KOPT-K1 (cell line): ENCODE results near the gene SORT1.
"Not testable (repeated sequence)": the region's sequence is repeated elsewhere in the genome, so short reads cannot be mapped to it uniquely, and the experiment has no call there.

Experiments used
- H3K27ac ChIP-seq: fragments of 200-600 bp; sonication (generic); 2 replicates; pipeline ENCODE4 v1.5.1; 2016; ENCODE audit warnings: antibody characterized with exemption, mild to moderate bottlenecking, low read depth, low read length; ENCODE audit not compliant: poor library complexity, severe bottlenecking
- H3K36me3 ChIP-seq: fragments of 200-600 bp; sonication (generic); 2 replicates; pipeline ENCODE4 v1.5.1; 2017; ENCODE audit warnings: antibody characterized with exemption, mild to moderate bottlenecking, low read length, moderate library complexity; ENCODE audit not compliant: insufficient read depth
- H3K9me3 ChIP-seq: fragments of 200-600 bp; sonication (generic); 2 replicates; pipeline ENCODE4 v1.5.1; 2017; ENCODE audit warnings: antibody characterized with exemption, low read length, mild to moderate bottlenecking; ENCODE audit not compliant: insufficient read depth, poor library complexity, severe bottlenecking

The SORT1 gene

DNA sequence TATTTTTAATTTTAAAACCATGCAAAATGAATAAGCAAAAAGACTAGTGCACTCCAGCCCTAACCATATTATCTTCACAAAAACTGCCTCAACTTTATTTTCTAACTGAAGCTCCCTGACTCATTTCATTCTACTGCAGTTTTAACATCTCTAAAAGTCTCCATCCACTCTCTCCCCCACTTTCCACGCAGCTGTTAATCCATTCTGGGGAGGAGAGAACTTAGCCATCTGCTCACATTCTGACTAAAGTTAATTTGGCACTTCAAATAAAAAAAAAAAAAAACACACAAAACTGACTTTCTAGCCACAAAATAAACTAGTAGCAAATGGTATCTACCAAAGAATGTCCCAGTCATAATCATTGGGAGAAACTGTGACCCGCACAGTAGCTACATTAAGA, 85.5 kb downstream of the SORT1 start:
- H3K9me3 ChIP-seq, result no peaks in the 10 kb centered on the region
- peaks cover 59% of the 10 kb centered on the region for H3K36me3 ChIP-seq
- no peak overlapping the region for H3K27ac ChIP-seq

GRCh38 chr1:109309347-109309746, 88.4 kb downstream of the SORT1 start:
- Histone ChIP-seq H3K36me3 (peaks cover 32% of the 10 kb centered on the region), H3K27ac (no peak overlapping the region), H3K9me3 (no peaks in the 10 kb centered on the region)

DNA sequence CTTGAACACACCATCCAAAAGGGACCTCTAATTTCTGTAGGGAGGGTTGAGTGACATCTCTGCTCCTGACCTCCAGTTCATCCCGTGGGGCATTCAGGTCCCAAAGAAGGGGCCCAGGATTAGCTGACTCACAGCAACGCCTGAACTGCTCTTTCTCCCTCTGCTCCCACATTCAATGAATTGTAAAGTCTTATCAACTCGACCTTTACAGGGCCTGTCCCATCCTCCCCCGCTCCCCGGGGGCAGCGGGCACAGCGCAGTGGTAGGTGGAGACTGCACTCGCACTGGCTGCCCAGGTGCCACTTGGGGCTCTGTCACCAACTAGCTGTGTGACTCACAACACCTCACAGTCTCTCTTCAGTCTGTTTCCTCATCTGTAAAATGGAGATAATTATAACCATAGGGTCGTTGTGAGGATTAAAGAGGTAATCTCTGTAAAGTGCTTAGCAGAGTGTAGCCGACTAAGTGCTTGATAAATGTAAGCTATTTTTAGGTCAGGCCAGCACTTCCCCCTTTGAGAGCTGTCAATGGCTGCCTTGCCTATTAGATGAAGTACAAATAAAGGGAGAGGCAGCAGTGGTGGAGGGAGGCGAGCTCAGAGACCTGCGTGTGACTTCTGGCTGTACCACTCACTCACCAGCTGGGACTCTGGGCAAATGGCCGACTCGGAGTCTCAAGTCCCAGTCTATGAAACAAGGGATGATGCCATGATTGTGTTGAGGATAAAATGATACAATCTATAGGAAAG, 90.3 kb downstream of the SORT1 start:
- peaks cover 16% of the 10 kb centered on the region for H3K36me3 ChIP-seq
- H3K27ac ChIP-seq, result no peak overlapping the region

GRCh38 chr1:109306832-109307273, 90.9 kb downstream of the SORT1 start, which contains the start of gene MYBPHL:
Gene MYBPHL, minus strand, starts transcription at chr1:109307011. Its CDS starts 20 bp downstream, at chr1:109306991.
- peaks cover 12% of the 10 kb centered on the region; the same call in 1 of the 2 replicates for H3K36me3 ChIP-seq
- no peak within 1 kb of the TSS for H3K27ac ChIP-seq

More for the DNA sequence above, 90.3 kb downstream of the SORT1 start:
- no peaks in the 10 kb centered on the region for H3K9me3 ChIP-seq

DNA sequence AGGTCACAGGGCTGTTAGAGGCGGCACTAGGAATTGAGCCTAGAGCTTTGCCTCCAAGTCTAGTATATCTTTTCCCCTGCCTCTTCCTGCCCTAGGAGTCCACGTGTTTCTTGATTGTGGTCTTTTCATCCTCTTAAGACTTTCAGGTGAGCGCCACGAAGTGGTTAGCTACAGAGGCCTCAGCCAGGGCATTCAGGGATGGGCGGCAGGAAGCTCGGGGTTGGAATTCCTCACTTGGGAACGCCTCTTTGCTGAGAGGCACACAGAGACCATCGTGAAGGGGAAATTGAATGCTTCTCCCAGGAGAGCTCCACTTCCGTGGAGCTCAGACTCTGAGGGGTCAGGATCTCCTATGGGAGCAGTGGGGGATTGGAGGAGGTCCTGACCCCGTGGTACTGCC, 91.7 kb downstream of the SORT1 start:
- H3K27ac ChIP-seq, H3K9me3 ChIP-seq, H3K36me3 ChIP-seq: not testable (repeated sequence)

More at GRCh38 chr1:109306832-109307273, 90.9 kb downstream of the SORT1 start, which contains the start of gene MYBPHL:
- no peaks in the 10 kb centered on the region for H3K9me3 ChIP-seq

GRCh38 chr1:109304226-109304920, 93.3 kb downstream of the SORT1 start:
- Histone ChIP-seq H3K27ac (no peak overlapping the region), H3K36me3 (no peaks in the 10 kb centered on the region), H3K9me3 (no peaks in the 10 kb centered on the region)

- no peaks in the 10 kb centered on the region for H3K9me3 ChIP-seq
- no peaks in the 10 kb centered on the region for H3K36me3 ChIP-seq
- H3K27ac ChIP-seq, result no peak overlapping the region
Measured at GRCh38 chr1:109301874-109302273, 95.8 kb downstream of the SORT1 start.

GRCh38 chr1:109300650-109301151, 97.0 kb downstream of the SORT1 start:
- no peak overlapping the region for H3K27ac ChIP-seq
- no peaks in the 10 kb centered on the region for H3K9me3 ChIP-seq
- no peaks in the 10 kb centered on the region for H3K36me3 ChIP-seq

DNA sequence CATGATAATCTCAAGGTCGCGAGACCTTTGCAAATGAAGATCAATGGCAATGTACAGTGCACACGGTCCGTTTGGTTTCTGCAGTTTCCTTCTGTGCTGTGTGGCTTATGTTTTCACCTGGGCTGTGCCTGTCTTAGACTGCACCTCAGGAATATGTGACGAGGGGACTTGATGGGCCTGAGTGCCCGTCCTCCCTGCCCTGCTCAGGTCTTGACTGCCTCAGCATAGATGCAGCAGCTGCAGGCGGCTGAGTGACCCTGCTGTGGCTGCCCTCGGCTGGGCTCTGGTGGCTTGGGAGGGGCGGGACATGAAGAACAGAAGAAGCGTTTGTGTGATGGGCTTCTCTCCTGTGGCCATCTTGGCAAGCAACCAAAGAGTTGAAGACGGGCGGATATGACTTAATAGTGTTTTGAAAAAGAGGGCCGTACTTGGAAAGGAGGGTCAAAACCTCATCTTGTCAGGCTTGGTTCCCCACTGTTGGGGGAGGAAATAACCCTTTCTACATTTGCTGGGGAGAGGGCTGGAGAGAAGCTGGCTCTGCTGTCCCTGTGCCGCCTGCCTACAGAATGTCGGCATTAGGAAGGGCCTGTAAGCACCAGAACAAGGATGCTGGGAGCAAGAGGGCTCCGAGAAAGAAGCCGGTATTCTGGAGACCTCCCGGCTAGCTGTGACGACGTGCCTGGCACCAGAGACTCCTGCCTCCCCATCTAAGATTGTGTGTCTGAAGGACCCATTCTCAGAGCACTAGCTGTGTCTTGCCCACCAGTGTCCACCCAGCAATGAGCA, 98.0 kb downstream of the SORT1 start:
- H3K36me3 ChIP-seq, result no peaks in the 10 kb centered on the region
- no peak overlapping the region for H3K27ac ChIP-seq
- H3K9me3 ChIP-seq, result no peaks in the 10 kb centered on the region

GRCh38 chr1:109298666-109299557, 98.8 kb downstream of the SORT1 start:
- Histone ChIP-seq H3K27ac (no peak overlapping the region), H3K36me3 (no peaks in the 10 kb centered on the region), H3K9me3 (no peaks in the 10 kb centered on the region)

GRCh38 chr1:109296782-109297181, 100.9 kb downstream of the SORT1 start:
- Histone ChIP-seq H3K27ac (no peak overlapping the region), H3K36me3 (no peaks in the 10 kb centered on the region), H3K9me3 (no peaks in the 10 kb centered on the region)

- no peaks in the 10 kb centered on the region for H3K36me3 ChIP-seq
- no peaks in the 10 kb centered on the region for H3K9me3 ChIP-seq
- no peak overlapping the region for H3K27ac ChIP-seq
Measured at GRCh38 chr1:109295712-109296415, 101.9 kb downstream of the SORT1 start.

GRCh38 chr1:109294481-109294880, 103.2 kb downstream of the SORT1 start:
- Histone ChIP-seq H3K36me3 (no peaks in the 10 kb centered on the region), H3K9me3 (no peaks in the 10 kb centered on the region), H3K27ac (no peak overlapping the region)

GRCh38 chr1:109293026-109293425, 104.7 kb downstream of the SORT1 start:
- Histone ChIP-seq H3K36me3 (no peaks in the 10 kb centered on the region), H3K27ac (no peak overlapping the region), H3K9me3 (no peaks in the 10 kb centered on the region)
